ENCODE data around the gene STX1B. TPM values are rescaled to one million over a fixed set of nuclear protein-coding genes. Genes with fewer than 3 reads are reported as not detected.
A peak's percentile ranks its signal among the peaks of the same experiment; 100 is the strongest.

Gene STX1B
- total RNA-seq, result 1 to 10 TPM; 3.1 to 3.5 TPM

DNA sequence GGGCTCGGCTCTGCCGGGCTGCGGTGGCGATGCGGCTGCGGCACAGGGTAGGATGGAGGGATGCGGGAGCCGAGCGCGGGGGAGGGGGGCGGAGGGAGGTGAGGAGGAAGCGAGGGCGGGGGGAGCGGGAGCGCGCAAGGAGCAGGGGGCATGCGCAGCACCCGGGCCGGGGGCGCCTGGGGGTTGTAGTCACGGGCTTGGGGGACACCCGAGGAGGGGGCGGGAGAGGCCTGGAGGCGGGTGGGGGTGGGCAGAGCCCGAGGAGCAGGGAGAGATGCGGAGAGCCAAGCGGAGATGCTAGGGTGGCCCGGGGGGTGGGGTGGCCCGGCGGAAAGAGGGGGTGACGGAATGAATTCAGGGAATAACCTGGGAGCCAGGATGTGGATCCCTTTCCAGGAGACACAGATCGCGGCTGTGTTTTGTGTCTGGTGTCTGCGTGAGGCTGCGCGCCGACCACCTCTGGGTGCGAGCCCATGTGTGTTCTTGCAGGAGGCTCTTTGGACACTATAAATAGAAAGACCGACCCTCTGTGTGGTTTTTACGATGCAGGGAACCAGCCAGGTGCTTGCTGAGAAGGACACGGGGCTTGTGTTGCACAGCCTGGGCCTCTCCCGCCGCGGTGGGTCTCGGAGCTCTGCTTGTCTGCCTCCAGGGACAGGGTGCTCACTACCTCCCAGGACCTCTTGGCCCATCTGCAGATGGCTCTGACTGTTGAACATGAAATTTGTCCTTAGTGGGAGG lies at the start of gene STX1B:
Gene STX1B, minus strand, starts transcription at position 54 of the 741 bp plus-strand sequence. CDS start 242 bp downstream, outside the sequence.
- ATAC-seq (ENCODE audit: low read depth), result peak; percentile 44
- Mint-ChIP-seq H3K9me3 (no peaks in the 10 kb centered on the region), H3K4me3 (peak within 1 kb of the TSS; percentile 69), H3K27ac (peak within 1 kb of the TSS; percentile 19), H3K27me3 (peaks cover 53% of the 10 kb centered on the region), H3K4me1 (peaks cover 8% of the 10 kb centered on the region), H3K36me3 (no peaks in the 10 kb centered on the region)
- DNase-seq, result peak; percentile 63
- POLR2A ChIA-PET, result no interaction called here

DNA sequence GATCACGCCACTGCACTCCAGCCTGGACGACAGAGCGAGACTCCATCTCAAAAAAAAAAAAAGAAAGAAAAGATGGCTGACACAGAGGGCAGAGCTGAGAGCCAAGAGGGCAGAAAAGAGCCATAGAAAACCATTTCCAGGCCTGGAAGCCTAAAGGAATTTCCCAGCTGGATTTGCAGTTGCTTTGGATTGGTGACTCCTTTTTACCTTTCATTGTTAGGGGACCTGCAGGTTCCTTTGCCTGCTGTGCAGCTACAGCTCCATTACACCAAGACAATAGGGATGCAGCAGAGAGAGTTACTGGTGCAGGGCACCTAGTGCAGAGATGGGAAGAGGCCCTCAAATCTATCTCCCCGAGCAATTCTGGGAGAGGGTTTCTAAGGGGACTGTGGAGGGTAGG lies 45.2 kb upstream of the STX1B start:
- H3K36me3 Mint-ChIP-seq, result peaks cover 11% of the 10 kb centered on the region
- peaks cover 12% of the 10 kb centered on the region for H3K4me1 Mint-ChIP-seq
- DNase-seq, result no peak
- H3K27ac Mint-ChIP-seq, result no peak overlapping the region
- H3K27me3 Mint-ChIP-seq, result peaks cover 3% of the 10 kb centered on the region
- POLR2A ChIA-PET, result interaction anchor here (0.6 to 1.2 kb wide), 3 partner anchors 20 to 125 kb away, joined by 3 read pairs; no protein-coding TSS in a partner anchor
- no peak for ATAC-seq (ENCODE audit: low read depth)
- H3K4me3 Mint-ChIP-seq, result no peak overlapping the region
- no peaks in the 10 kb centered on the region for H3K9me3 Mint-ChIP-seq

DNA sequence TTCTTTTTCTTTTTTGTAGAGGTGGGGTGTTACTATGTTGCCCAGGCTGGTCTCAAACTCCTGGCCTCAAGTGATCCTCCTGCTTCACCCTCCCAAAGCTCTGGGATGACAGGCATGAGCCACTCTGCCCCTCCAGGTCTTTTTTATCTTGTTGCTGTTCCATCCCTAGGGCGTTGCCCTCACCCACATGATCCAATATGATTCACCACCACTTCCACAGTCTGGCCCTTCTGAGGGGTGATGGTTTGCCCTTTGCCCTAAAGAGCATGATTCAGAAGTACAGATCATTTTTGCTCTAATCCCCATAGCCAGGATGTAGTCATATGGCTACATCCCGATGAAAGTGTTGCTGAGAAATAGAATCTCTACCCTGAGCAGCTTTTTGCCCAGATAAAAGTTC lies 41.7 kb upstream of the STX1B start:
- Mint-ChIP-seq H3K27ac (no peak overlapping the region), H3K4me1 (peaks cover 12% of the 10 kb centered on the region), H3K9me3 (no peaks in the 10 kb centered on the region), H3K27me3 (peaks cover 3% of the 10 kb centered on the region), H3K4me3 (no peak overlapping the region), H3K36me3 (peaks cover 3% of the 10 kb centered on the region)
- POLR2A ChIA-PET, result interaction anchor here (1.3 kb wide), 1 partner anchor 12 kb away, joined by 4 read pairs; no protein-coding TSS in a partner anchor
- ATAC-seq (ENCODE audit: low read depth) (no peak), DNase-seq (no peak)

DNA sequence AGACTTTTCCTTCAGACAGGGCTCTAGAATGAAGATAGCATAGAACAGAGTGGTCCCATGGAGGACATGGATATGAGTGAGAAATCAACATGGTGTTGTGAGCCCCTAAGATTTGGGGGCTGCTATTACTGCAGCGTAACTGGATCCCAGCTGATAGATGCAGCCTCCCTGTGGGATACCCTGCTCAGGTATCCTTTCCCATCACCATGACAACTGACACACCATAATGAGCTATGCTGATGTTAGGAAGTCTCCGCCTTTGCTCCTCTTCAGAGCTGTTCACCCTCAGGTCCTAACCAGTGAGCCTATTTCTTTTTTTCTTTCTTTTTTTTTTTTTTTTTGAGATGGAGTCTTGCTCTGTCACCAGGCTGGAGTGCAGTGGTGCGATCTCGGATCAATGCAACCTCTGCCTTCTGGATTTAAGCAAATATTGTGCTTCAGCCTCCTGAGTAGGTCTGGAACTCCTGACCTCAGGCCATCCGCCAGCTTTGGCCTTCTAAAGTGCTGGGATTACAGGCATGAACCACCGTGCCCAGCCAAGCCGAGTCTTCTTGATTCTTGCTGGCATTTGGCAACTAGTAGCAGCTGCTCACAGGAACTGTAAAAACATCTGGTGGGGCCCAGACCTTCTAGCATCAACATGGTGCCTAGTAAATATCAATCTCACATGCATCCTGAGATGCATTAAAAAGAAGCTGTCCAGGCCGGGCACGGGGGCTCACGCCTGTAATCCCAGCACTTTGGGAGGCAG lies 40.0 kb upstream of the STX1B start:
- peaks cover 7% of the 10 kb centered on the region for H3K36me3 Mint-ChIP-seq
- peaks cover 14% of the 10 kb centered on the region for H3K4me1 Mint-ChIP-seq
- POLR2A ChIA-PET, result interaction anchor here (0.7 to 2.0 kb wide), 3 partner anchors 24 to 429 kb away, joined by 3 to 11 read pairs (median 5); partner anchors contain the start of genes ZNF646 and ZNF668
- no peak overlapping the region for H3K4me3 Mint-ChIP-seq
- H3K27me3 Mint-ChIP-seq, result peaks cover 3% of the 10 kb centered on the region
- ATAC-seq (ENCODE audit: low read depth) (no peak), DNase-seq (no peak)
- H3K9me3 Mint-ChIP-seq, result peaks cover 2% of the 10 kb centered on the region
- no peak overlapping the region for H3K27ac Mint-ChIP-seq

DNA sequence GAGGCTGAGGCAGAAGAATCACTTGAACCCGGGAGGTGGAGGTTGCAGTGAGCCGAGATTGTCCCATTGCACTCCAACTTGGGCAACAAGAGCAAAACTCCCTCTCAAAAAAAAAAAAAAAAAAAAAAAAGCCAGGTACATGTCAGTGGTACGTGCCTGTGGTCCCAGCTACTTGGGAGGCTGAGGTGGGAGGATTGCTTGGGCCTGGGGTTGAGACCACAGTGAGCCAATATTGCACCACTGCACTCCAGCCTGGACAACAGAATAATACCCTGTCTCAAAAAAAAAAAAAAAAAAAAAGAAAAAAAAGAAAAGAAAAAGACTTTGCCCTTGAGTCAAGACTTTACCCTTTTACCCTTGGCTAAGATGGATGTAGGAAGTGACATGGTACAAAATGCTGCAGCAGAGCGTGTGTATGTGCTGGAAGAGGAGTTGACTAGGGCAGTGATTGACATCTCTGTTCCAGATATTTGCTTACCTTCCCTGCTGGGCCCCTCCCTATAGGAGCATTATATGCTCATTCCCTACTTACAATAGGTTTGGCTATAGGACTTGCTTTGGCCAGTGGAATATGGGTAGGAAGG lies 33.6 kb upstream of the STX1B start:
- no peak for ATAC-seq (ENCODE audit: low read depth)
- peaks cover 2% of the 10 kb centered on the region for H3K4me1 Mint-ChIP-seq
- H3K27me3 Mint-ChIP-seq, result no peaks in the 10 kb centered on the region
- peaks cover 12% of the 10 kb centered on the region for H3K36me3 Mint-ChIP-seq
- peaks cover 2% of the 10 kb centered on the region for H3K9me3 Mint-ChIP-seq
- DNase-seq, result no peak
- POLR2A ChIA-PET, result interaction anchor here (0.7 to 1.0 kb wide), 2 partner anchors 15 to 17 kb away, joined by 3 to 4 read pairs; no protein-coding TSS in a partner anchor
- H3K4me3 Mint-ChIP-seq, result no peak overlapping the region
- H3K27ac Mint-ChIP-seq, result no peak overlapping the region

DNA sequence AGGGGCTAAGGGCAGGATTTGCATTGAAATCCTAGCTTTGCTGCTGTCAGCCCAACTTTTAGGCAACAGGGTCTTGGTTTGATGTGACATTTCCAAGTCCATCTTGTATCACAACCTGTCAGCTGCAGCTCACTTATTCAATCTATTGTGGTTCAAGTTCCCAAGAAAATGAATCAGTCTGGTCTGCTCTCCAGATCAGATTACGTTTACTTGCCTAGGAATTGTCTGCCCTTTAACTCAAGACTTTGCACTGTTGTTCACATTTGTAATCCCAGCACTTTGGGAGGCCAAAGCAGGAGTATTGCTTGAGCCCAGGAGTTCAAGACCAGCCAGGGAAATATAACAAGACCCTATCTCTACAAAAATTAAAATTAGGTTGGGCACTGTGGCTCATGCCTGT lies 32.9 kb upstream of the STX1B start:
- H3K27ac Mint-ChIP-seq, result no peak overlapping the region
- H3K36me3 Mint-ChIP-seq, result peaks cover 12% of the 10 kb centered on the region
- POLR2A ChIA-PET, result interaction anchor here (1.0 to 1.3 kb wide), 2 partner anchors 17 to 31 kb away, joined by 3 to 4 read pairs; partner anchors contain the start of genes ZNF646 and ZNF668
- peaks cover 2% of the 10 kb centered on the region for H3K4me1 Mint-ChIP-seq
- H3K4me3 Mint-ChIP-seq, result no peak overlapping the region
- peaks cover 2% of the 10 kb centered on the region for H3K9me3 Mint-ChIP-seq
- DNase-seq, result no peak
- no peaks in the 10 kb centered on the region for H3K27me3 Mint-ChIP-seq
- no peak for ATAC-seq (ENCODE audit: low read depth)

DNA sequence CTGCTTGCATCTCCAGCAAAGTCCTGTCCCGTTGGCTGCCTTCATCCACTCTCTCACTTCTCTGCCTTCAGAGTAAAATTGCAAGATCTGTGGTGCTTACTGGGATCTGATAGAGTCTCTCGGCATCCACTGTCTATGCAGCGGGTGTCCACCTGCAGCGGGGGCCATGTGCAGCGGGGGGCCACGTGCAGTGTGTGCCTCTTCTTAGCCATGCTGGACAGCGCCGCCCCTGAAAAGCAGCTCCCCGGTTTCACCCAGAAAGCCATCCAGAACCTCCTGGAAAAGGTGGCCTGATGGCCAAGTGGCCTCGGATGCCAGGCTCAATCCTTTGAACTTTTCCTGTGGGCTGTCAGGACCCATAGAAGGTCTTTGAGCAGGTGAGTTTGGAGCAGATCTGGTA lies 32.4 kb upstream of the STX1B start:
- no peak overlapping the region for H3K4me3 Mint-ChIP-seq
- no peak overlapping the region for H3K27ac Mint-ChIP-seq
- ATAC-seq (ENCODE audit: low read depth) (no peak), DNase-seq (no peak)
- POLR2A ChIA-PET, result interaction anchor here (1.3 kb wide), 1 partner anchor 31 kb away, joined by 3 read pairs; the partner anchor contains the start of genes ZNF646 and ZNF668
- H3K27me3 Mint-ChIP-seq, result no peaks in the 10 kb centered on the region
- H3K9me3 Mint-ChIP-seq, result peaks cover 2% of the 10 kb centered on the region
- peaks cover 2% of the 10 kb centered on the region for H3K4me1 Mint-ChIP-seq
- peaks cover 12% of the 10 kb centered on the region for H3K36me3 Mint-ChIP-seq

DNA sequence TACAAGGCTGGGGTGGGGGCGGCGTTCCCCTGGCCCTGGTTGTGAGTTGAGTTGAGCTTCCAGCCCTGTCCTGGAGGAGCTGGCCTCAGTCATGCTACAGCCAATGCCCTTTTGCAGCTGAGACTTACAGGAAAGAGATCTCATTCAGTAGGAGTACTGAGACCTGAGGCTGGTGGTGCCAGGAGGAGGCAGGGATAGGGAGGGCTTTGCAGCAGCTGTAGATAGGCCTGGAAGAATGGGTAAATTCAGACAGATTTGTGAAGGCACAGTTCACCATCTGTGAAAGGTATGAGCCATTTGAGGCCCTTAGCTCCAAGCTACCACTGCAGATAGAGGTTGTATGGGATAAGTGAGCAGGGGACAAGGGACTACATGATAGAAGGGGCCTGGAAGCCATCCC lies 28.6 kb upstream of the STX1B start:
- Mint-ChIP-seq H3K36me3 (peaks cover 12% of the 10 kb centered on the region), H3K27me3 (no peaks in the 10 kb centered on the region), H3K27ac (peak overlapping the region; percentile 39), H3K4me3 (no peak overlapping the region), H3K9me3 (no peaks in the 10 kb centered on the region), H3K4me1 (peaks cover 10% of the 10 kb centered on the region)
- POLR2A ChIA-PET, result no interaction called here
- no peak for ATAC-seq (ENCODE audit: low read depth)
- no peak for DNase-seq

DNA sequence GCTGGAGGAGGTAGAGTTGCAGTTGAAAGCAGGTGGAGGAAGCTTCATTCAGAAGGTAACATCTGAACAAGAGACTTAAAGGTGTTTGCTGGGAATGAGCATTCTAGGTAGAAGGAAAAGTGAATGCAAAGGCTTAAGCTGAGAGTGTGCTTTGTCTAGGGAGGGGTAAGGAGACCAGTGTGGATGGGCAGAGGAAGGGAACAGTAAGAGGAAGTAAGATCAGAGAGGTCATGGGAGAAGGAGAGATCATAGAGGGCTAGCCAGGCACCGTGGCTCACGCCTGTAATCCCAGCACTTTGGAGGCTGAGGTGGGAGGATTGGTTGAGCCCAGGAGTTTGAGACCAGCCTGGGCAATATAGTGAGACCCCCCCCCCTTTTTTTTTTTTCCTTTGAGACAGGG lies 26.3 kb upstream of the STX1B start:
- H3K4me1 Mint-ChIP-seq, result peaks cover 21% of the 10 kb centered on the region
- no peaks in the 10 kb centered on the region for H3K27me3 Mint-ChIP-seq
- no peak for ATAC-seq (ENCODE audit: low read depth)
- H3K36me3 Mint-ChIP-seq, result peaks cover 10% of the 10 kb centered on the region
- H3K9me3 Mint-ChIP-seq, result no peaks in the 10 kb centered on the region
- no peak for DNase-seq
- H3K4me3 Mint-ChIP-seq, result no peak overlapping the region
- POLR2A ChIA-PET, result interaction anchor here (0.7 kb wide), 1 partner anchor 48 kb away, joined by 3 read pairs; no protein-coding TSS in a partner anchor
- no peak overlapping the region for H3K27ac Mint-ChIP-seq

DNA sequence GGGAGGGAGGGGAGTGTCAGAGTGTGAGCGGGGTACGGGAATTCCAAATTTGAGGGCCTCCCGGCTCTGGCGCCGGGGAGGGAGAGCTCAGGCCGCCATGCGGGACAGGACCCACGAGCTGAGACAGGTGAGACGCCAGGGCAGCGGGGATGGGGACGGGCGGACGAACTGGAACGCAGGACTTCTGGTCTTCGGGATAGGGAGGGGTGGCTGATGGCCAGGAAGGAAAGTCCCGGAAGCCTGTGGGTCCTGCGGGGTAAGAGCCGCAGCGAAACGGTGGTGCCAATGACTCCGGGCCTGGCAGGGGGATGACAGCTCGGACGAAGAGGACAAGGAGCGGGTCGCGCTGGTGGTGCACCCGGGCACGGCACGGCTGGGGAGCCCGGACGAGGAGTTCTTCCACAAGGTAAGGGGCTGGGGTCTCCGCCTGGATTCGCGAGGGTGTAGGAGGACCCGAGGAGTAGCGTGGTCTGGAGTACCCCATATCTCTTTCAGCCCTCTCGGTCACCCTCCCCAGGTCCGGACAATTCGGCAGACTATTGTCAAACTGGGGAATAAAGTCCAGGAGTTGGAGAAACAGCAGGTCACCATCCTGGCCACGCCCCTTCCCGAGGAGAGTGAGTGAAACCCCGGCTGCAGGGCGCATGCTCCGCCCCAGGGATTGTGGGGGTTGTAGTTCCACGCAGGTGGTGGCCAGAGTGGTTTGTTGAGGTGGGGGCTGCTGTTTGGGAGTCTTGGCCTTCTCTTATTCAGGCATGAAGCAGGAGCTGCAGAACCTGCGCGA lies 23.5 kb upstream of the STX1B start:
- Mint-ChIP-seq H3K4me3 (peak overlapping the region; percentile 99), H3K27me3 (no peaks in the 10 kb centered on the region), H3K36me3 (peaks cover 7% of the 10 kb centered on the region), H3K4me1 (peaks cover 22% of the 10 kb centered on the region), H3K9me3 (no peaks in the 10 kb centered on the region), H3K27ac (peak overlapping the region; percentile 97)
- DNase-seq (peak; percentile 89), ATAC-seq (ENCODE audit: low read depth) (peak; percentile 55)
- POLR2A ChIA-PET, result interaction anchor here (1.8 to 3.6 kb wide), 2 partner anchors 40 to 146 kb away, joined by 7 to 23 read pairs; partner anchors contain the start of genes FUS, ZNF646 and ZNF668

DNA sequence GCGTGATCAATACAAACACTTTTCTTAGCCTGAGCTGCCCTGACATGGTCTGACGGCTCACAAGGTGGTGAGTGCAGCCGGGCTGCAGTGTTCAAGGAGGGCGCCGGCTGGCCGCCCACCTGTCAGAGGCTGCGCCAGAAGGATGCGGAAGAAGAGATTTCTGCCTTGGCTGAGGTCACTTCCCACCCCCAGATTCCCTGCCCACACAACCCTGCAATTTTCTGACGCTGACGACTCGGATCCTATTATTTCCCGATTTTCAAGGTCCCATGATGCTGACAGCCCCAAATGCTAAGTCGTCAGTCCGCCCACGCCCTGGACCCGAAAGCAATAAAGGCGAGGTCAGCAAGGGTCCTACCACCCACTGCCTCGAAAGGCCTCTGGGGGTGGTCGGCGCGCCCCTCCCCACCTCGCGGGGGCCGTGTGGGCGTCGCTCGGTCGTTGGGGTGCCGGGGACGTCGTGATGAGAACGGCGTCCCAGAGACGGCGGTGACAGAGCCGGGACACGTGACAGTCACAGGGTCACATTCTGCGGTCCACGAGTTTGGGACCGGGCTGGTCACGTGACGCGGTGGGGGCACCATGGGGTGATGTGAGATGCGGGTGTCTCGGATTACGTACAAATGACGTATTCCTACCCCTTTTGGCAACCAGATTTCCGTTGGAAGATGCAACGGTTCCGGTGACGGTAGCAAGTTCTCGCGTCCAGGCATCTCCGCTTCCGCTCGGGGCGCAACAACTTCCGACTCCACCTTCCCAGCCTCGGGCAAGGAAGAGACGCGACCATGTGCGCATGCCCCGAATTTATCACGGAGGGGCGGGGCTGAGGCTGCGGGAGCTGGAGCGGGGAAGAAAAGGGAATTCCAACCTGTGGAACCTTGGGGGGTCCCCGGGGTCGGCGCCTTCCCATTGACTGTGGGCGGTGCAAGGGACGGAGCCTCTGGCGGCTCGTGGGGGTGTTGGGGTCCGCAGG lies 22.6 kb upstream of the STX1B start, which contains the start of gene STX4:
Gene STX4, plus strand, starts transcription at position 823 of the 973 bp plus-strand sequence. CDS start 248 bp downstream, outside the sequence.
- H3K4me1 Mint-ChIP-seq, result peaks cover 22% of the 10 kb centered on the region
- H3K36me3 Mint-ChIP-seq, result peaks cover 7% of the 10 kb centered on the region
- ATAC-seq (ENCODE audit: low read depth) (peak; percentile 80), DNase-seq (peak; percentile 94)
- H3K27me3 Mint-ChIP-seq, result no peaks in the 10 kb centered on the region
- H3K27ac Mint-ChIP-seq, result peak within 1 kb of the TSS; percentile 97
- H3K9me3 Mint-ChIP-seq, result no peaks in the 10 kb centered on the region
- POLR2A ChIA-PET, result interaction anchor here (1.8 to 3.6 kb wide), 2 partner anchors 41 to 147 kb away, joined by 7 to 23 read pairs; partner anchors contain the start of genes FUS, ZNF646 and ZNF668
- peak within 1 kb of the TSS; percentile 99 for H3K4me3 Mint-ChIP-seq

Measured in activated naive CD8-positive, alpha-beta T cell treated with anti-CD3 and anti-CD28 coated beads, Interleukin-2, amount 10 ng/mL, durations not matched to agents 7 days and 5 days (primary cell).